Measurements from ENCODE around the gene E2F6.

The E2F6 gene

GRCh38 chr2:11446733-11447248 lies 19.2 kb downstream of the E2F6 start:
- Histone ChIP-seq H3K4me1 (ENCODE audit: control insufficient read depth in 2 of 2, insufficient read depth in 1 of 2, low read depth in 1 of 2, low read length in 2 of 2) (no peaks in the 10 kb centered on the region), H3K27me3 (ENCODE audit: control insufficient read depth in 3 of 3, insufficient read depth in 3 of 3, low read depth in 1 of 3, low read length in 3 of 3) (no peaks in the 10 kb centered on the region), H2BK15ac (ENCODE audit: low read length) (no peak overlapping the region), H3K9ac (ENCODE audit: low read depth, low read length, poor library complexity) (no peak overlapping the region), H4K91ac (ENCODE audit: low read depth, low read length, poor library complexity) (no peak overlapping the region), H2AK5ac (ENCODE audit: low read depth, low read length) (no peak overlapping the region), H2AFZ (ENCODE audit: low read length) (no peak overlapping the region), H2BK5ac (ENCODE audit: low read length) (no peak overlapping the region), H3K9me3 (replicated peaks in 1 of 2; ENCODE audit: control insufficient read depth in 2 of 2, insufficient read depth in 1 of 2, low read depth in 1 of 2, low read length in 2 of 2) (peaks cover 11 to 22% of the 10 kb centered on the region in 2 donors), H3K23ac (ENCODE audit: low read depth, low read length, poor library complexity) (no peak overlapping the region), H2BK120ac (ENCODE audit: low read depth, low read length) (no peak overlapping the region), H2BK12ac (ENCODE audit: low read length) (no peak overlapping the region), H3K27ac (replicated peaks; ENCODE audit: low read length) (no peak overlapping the region), H3K4me3 (ENCODE audit: low read length in 2 of 2) (peak overlapping the region in 1 of 2 donors; percentile 22), H3K4me2 (ENCODE audit: insufficient read depth, low read length, poor library complexity, severe bottlenecking) (no peak overlapping the region), H3K18ac (ENCODE audit: low read length) (no peak overlapping the region), H3K79me1 (ENCODE audit: low read depth, low read length) (no peaks in the 10 kb centered on the region), H3K14ac (ENCODE audit: low read length) (no peak overlapping the region), H4K8ac (ENCODE audit: low read depth, low read length) (no peak overlapping the region), H3K36me3 (replicated peaks in 1 of 2; ENCODE audit: control insufficient read depth in 2 of 2, insufficient read depth in 2 of 2, low read length in 2 of 2) (peaks cover 28 to 96% of the 10 kb centered on the region in 2 donors), H3K4ac (ENCODE audit: low read length) (no peak overlapping the region)
- whole genome bisulfite sequencing, 2 donors (ENCODE audit: extremely low coverage in 2 of 2, insufficient read length in 2 of 2, insufficient replicate concordance in 1 of 2): no CpG with 5 or more reads among the region's 14 CpGs
- DNase-seq (ENCODE audit: low spot score): peak; percentile 84

GRCh38 chr2:11444737-11445136 lies 21.2 kb downstream of the E2F6 start:
- no peak overlapping the region for H2BK12ac ChIP-seq (ENCODE audit: low read length)
- no peaks in the 10 kb centered on the region for H3K4me1 ChIP-seq (ENCODE audit: control insufficient read depth in 2 of 2, insufficient read depth in 1 of 2, low read depth in 1 of 2, low read length in 2 of 2)
- no peak overlapping the region for H2AFZ ChIP-seq (ENCODE audit: low read length)
- H4K91ac ChIP-seq (ENCODE audit: low read depth, low read length, poor library complexity): no peak overlapping the region
- peaks cover 19 to 38% of the 10 kb centered on the region in 2 donors for H3K9me3 ChIP-seq (replicated peaks in 1 of 2; ENCODE audit: control insufficient read depth in 2 of 2, insufficient read depth in 1 of 2, low read depth in 1 of 2, low read length in 2 of 2)
- H3K27me3 ChIP-seq (ENCODE audit: control insufficient read depth in 3 of 3, insufficient read depth in 3 of 3, low read depth in 1 of 3, low read length in 3 of 3): no peaks in the 10 kb centered on the region
- H3K27ac ChIP-seq (replicated peaks; ENCODE audit: low read length): no peak overlapping the region
- H3K4me3 ChIP-seq (ENCODE audit: low read length in 2 of 2): no peak overlapping the region
- H3K36me3 ChIP-seq (replicated peaks in 1 of 2; ENCODE audit: control insufficient read depth in 2 of 2, insufficient read depth in 2 of 2, low read length in 2 of 2): peaks cover 41 to 96% of the 10 kb centered on the region in 2 donors
- DNase-seq (ENCODE audit: low spot score): no peak
- no CpG with 5 or more reads among the region's 4 CpGs for WGBS, 2 donors (ENCODE audit: extremely low coverage in 2 of 2, insufficient read length in 2 of 2, insufficient replicate concordance in 1 of 2)
- no peak overlapping the region for H2AK5ac ChIP-seq (ENCODE audit: low read depth, low read length)
- H3K4me2 ChIP-seq (ENCODE audit: insufficient read depth, low read length, poor library complexity, severe bottlenecking): no peak overlapping the region
- no peak overlapping the region for H3K18ac ChIP-seq (ENCODE audit: low read length)
- H4K8ac ChIP-seq (ENCODE audit: low read depth, low read length): no peak overlapping the region
- no peak overlapping the region for H3K23ac ChIP-seq (ENCODE audit: low read depth, low read length, poor library complexity)
- no peak overlapping the region for H3K9ac ChIP-seq (ENCODE audit: low read depth, low read length, poor library complexity)
- no peak overlapping the region for H3K14ac ChIP-seq (ENCODE audit: low read length)
- H2BK120ac ChIP-seq (ENCODE audit: low read depth, low read length): no peak overlapping the region
- no peak overlapping the region for H2BK5ac ChIP-seq (ENCODE audit: low read length)
- no peak overlapping the region for H3K4ac ChIP-seq (ENCODE audit: low read length)
- no peak overlapping the region for H2BK15ac ChIP-seq (ENCODE audit: low read length)
- no peaks in the 10 kb centered on the region for H3K79me1 ChIP-seq (ENCODE audit: low read depth, low read length)

GRCh38 chr2:11438555-11439080 lies 27.3 kb downstream of the E2F6 start:
- Histone ChIP-seq H3K4me2 (ENCODE audit: insufficient read depth, low read length, poor library complexity, severe bottlenecking) (no peak overlapping the region), H2AK5ac (ENCODE audit: low read depth, low read length) (no peak overlapping the region), H3K79me1 (ENCODE audit: low read depth, low read length) (no peaks in the 10 kb centered on the region), H3K9me3 (replicated peaks in 1 of 2; ENCODE audit: control insufficient read depth in 2 of 2, insufficient read depth in 1 of 2, low read depth in 1 of 2, low read length in 2 of 2) (peaks cover 29 to 56% of the 10 kb centered on the region in 2 donors), H3K23ac (ENCODE audit: low read depth, low read length, poor library complexity) (no peak overlapping the region), H3K4ac (ENCODE audit: low read length) (no peak overlapping the region), H3K18ac (ENCODE audit: low read length) (no peak overlapping the region), H4K91ac (ENCODE audit: low read depth, low read length, poor library complexity) (no peak overlapping the region), H3K4me3 (ENCODE audit: low read length in 2 of 2) (no peak overlapping the region), H2BK15ac (ENCODE audit: low read length) (no peak overlapping the region), H2BK120ac (ENCODE audit: low read depth, low read length) (no peak overlapping the region), H4K8ac (ENCODE audit: low read depth, low read length) (no peak overlapping the region), H3K27ac (replicated peaks; ENCODE audit: low read length) (no peak overlapping the region), H2AFZ (ENCODE audit: low read length) (no peak overlapping the region), H3K4me1 (ENCODE audit: control insufficient read depth in 2 of 2, insufficient read depth in 1 of 2, low read depth in 1 of 2, low read length in 2 of 2) (no peaks in the 10 kb centered on the region), H2BK12ac (ENCODE audit: low read length) (no peak overlapping the region), H3K14ac (ENCODE audit: low read length) (no peak overlapping the region), H2BK5ac (ENCODE audit: low read length) (no peak overlapping the region), H3K36me3 (replicated peaks in 1 of 2; ENCODE audit: control insufficient read depth in 2 of 2, insufficient read depth in 2 of 2, low read length in 2 of 2) (peaks cover 23 to 62% of the 10 kb centered on the region in 2 donors), H3K9ac (ENCODE audit: low read depth, low read length, poor library complexity) (no peak overlapping the region), H3K27me3 (ENCODE audit: control insufficient read depth in 3 of 3, insufficient read depth in 3 of 3, low read depth in 1 of 3, low read length in 3 of 3) (no peaks in the 10 kb centered on the region)
- no peak for DNase-seq (ENCODE audit: low spot score)
- no CpG with 5 or more reads among the region's 9 CpGs for WGBS, 2 donors (ENCODE audit: extremely low coverage in 2 of 2, insufficient read length in 2 of 2, insufficient replicate concordance in 1 of 2)

DNA sequence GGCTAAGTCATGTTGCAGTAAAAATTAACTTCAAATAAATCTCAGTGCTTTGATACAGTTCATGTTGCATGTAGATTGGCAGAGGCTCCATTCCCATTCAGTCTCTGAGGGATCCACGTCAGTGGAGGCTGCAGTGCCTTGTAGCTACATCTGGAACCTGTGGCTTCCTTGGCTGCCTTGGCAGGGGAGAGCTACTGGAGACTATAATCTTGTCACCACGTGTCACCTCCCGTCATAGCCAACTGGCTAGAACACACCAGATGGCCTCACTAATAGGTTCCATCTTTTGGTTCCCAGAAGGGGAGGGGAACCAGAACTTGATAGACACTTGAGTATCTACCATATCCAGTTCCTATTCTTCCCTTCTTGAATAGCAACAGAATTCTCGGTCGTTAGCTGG lies 28.4 kb downstream of the E2F6 start:
- no peak for DNase-seq (ENCODE audit: low spot score)
- Histone ChIP-seq H2BK120ac (ENCODE audit: low read depth, low read length) (no peak overlapping the region), H3K36me3 (replicated peaks in 1 of 2; ENCODE audit: control insufficient read depth in 2 of 2, insufficient read depth in 2 of 2, low read length in 2 of 2) (peaks cover 22 to 54% of the 10 kb centered on the region in 2 donors), H3K79me1 (ENCODE audit: low read depth, low read length) (no peaks in the 10 kb centered on the region), H3K27me3 (ENCODE audit: control insufficient read depth in 3 of 3, insufficient read depth in 3 of 3, low read depth in 1 of 3, low read length in 3 of 3) (no peaks in the 10 kb centered on the region), H3K4me2 (ENCODE audit: insufficient read depth, low read length, poor library complexity, severe bottlenecking) (no peak overlapping the region), H4K91ac (ENCODE audit: low read depth, low read length, poor library complexity) (no peak overlapping the region), H3K9me3 (replicated peaks in 1 of 2; ENCODE audit: control insufficient read depth in 2 of 2, insufficient read depth in 1 of 2, low read depth in 1 of 2, low read length in 2 of 2) (peaks cover 27 to 49% of the 10 kb centered on the region in 2 donors), H3K14ac (ENCODE audit: low read length) (no peak overlapping the region), H3K23ac (ENCODE audit: low read depth, low read length, poor library complexity) (no peak overlapping the region), H2BK5ac (ENCODE audit: low read length) (no peak overlapping the region), H2BK15ac (ENCODE audit: low read length) (no peak overlapping the region), H2AFZ (ENCODE audit: low read length) (no peak overlapping the region), H3K4ac (ENCODE audit: low read length) (no peak overlapping the region), H3K9ac (ENCODE audit: low read depth, low read length, poor library complexity) (no peak overlapping the region), H3K27ac (replicated peaks; ENCODE audit: low read length) (no peak overlapping the region), H2BK12ac (ENCODE audit: low read length) (no peak overlapping the region), H3K4me3 (ENCODE audit: low read length in 2 of 2) (no peak overlapping the region), H4K8ac (ENCODE audit: low read depth, low read length) (no peak overlapping the region), H3K18ac (ENCODE audit: low read length) (no peak overlapping the region), H3K4me1 (ENCODE audit: control insufficient read depth in 2 of 2, insufficient read depth in 1 of 2, low read depth in 1 of 2, low read length in 2 of 2) (no peaks in the 10 kb centered on the region), H2AK5ac (ENCODE audit: low read depth, low read length) (no peak overlapping the region)
- no CpG with 5 or more reads among the region's 5 CpGs for WGBS, 2 donors (ENCODE audit: extremely low coverage in 2 of 2, insufficient read length in 2 of 2, insufficient replicate concordance in 1 of 2)
